Neural cell (in vitro differentiated cells): ENCODE data around the gene CLDN6. TPM values are rescaled to one million over a fixed set of nuclear protein-coding genes. Genes with fewer than 3 reads are reported as not detected.

Experiments used
- H2AFZ ChIP-seq: fragments of 200-600, 300-800 bp; sonication (generic), shearing (Covaris generic); 2 replicates; pipeline ENCODE4 v1.6.0; 2014; ENCODE audit warnings: low read depth, mild to moderate bottlenecking, antibody characterized with exemption, low read length, moderate library complexity
- H3F3A ChIP-seq: fragments of 200-600 bp; shearing (Covaris generic); 2 replicates; pipeline ENCODE4 v1.6.1; 2016; ENCODE audit warnings: mild to moderate bottlenecking, moderate library complexity, mixed read lengths, antibody characterized with exemption, low read length; ENCODE audit not compliant: insufficient read depth, poor library complexity, severe bottlenecking
- H3K27ac ChIP-seq: fragments of 200-600, 300-800 bp; sonication (generic), shearing (Covaris generic); 2 replicates; pipeline ENCODE4 v1.5.1; 2014; ENCODE audit warnings: mild to moderate bottlenecking, low read length, moderate library complexity
- H3K27me3 ChIP-seq: fragments of 300-800, 200-600 bp; sonication (generic), shearing (Covaris generic); 2 replicates; pipeline ENCODE4 v1.6.0; 2014; ENCODE audit warnings: mild to moderate bottlenecking, low read depth, low read length, moderate library complexity; ENCODE audit not compliant: insufficient read depth
- H3K36me3 ChIP-seq: fragments of 300-800, 200-600 bp; sonication (generic), shearing (Covaris generic); 2 replicates; pipeline ENCODE4 v1.5.1; 2014; ENCODE audit warnings: mild to moderate bottlenecking, antibody characterized with exemption, low read length, moderate library complexity; ENCODE audit not compliant: insufficient read depth
- H3K4me2 ChIP-seq: fragments of 300-800, 200-600 bp; sonication (generic), shearing (Covaris generic); 2 replicates; pipeline ENCODE4 v1.6.0; 2014; ENCODE audit warnings: mild to moderate bottlenecking, low read length
- H3K4me3 ChIP-seq: fragments of 300-800, 200-600 bp; sonication (generic), shearing (Covaris generic); 2 replicates; pipeline ENCODE4 v1.5.1; 2014; ENCODE audit warnings: mild to moderate bottlenecking, low read length, moderate library complexity
- H3K79me2 ChIP-seq: fragments of 200-600 bp; shearing (Covaris generic); replicated peaks from 2 replicates; pipeline ENCODE4 v1.6.0; 2014; ENCODE audit warnings: mild to moderate bottlenecking, low read length, moderate library complexity; ENCODE audit not compliant: insufficient read depth
- H3K9ac ChIP-seq: fragments of 300-800, 200-600 bp; sonication (generic), shearing (Covaris generic); 2 replicates; pipeline ENCODE4 v1.6.1; 2016; ENCODE audit warnings: mild to moderate bottlenecking, low read length, mixed read lengths
- H3K9me2 ChIP-seq: fragments of 200-600 bp; shearing (Covaris generic); 2 replicates; pipeline ENCODE4 v1.6.1; 2016; ENCODE audit warnings: mild to moderate bottlenecking, low read length, mixed read lengths; ENCODE audit not compliant: insufficient read depth
- H3K9me3 ChIP-seq: fragments of 200-600, 300-800 bp; sonication (generic), shearing (Covaris generic); 2 replicates; pipeline ENCODE4 v1.6.1; 2016; ENCODE audit warnings: mild to moderate bottlenecking, mixed run types, low read length, moderate library complexity, mixed read lengths
- H4K20me1 ChIP-seq: fragments of 200-600 bp; shearing (Covaris generic); 2 replicates; pipeline ENCODE4 v1.6.1; 2016; ENCODE audit warnings: mild to moderate bottlenecking, mixed run types; ENCODE audit not compliant: insufficient read depth
- EP300 ChIP-seq: fragments of 450-650 bp; conservative IDR thresholded peaks from 2 replicates; pipeline ENCODE4 v1.6.1; 2014; ENCODE audit warnings: antibody characterized with exemption, mild to moderate bottlenecking, moderate library complexity; ENCODE audit not compliant: poor library complexity, severe bottlenecking
- EZH2 ChIP-seq: fragments of 200-600, 300-800 bp; shearing (Covaris generic), sonication (generic); IDR thresholded peaks from 2 replicates; pipeline ENCODE4 v1.6.1; 2014; ENCODE audit warnings: antibody characterized with exemption, low read length, borderline replicate concordance, mild to moderate bottlenecking; ENCODE audit not compliant: insufficient read depth, poor library complexity, severe bottlenecking
- MXI1 ChIP-seq: fragments of 450-650 bp; conservative IDR thresholded peaks from 2 replicates; pipeline ENCODE4 v1.6.1; 2014; ENCODE audit warnings: antibody characterized with exemption, mild to moderate bottlenecking; ENCODE audit not compliant: poor library complexity, severe bottlenecking
- POLR2AphosphoS5 ChIP-seq: IDR thresholded peaks from 2 replicates; pipeline ENCODE4 v1.6.1; 2012
- RAD21 ChIP-seq: fragments of 450-650 bp; conservative IDR thresholded peaks from 2 replicates; pipeline ENCODE4 v1.6.1; 2014; ENCODE audit warnings: antibody characterized with exemption, mild to moderate bottlenecking, moderate library complexity
- SMC3 ChIP-seq: fragments of 450-650 bp; conservative IDR thresholded peaks from 2 replicates; pipeline ENCODE4 v1.6.1; 2014; ENCODE audit warnings: antibody characterized with exemption, mild to moderate bottlenecking, moderate library complexity; ENCODE audit not compliant: poor library complexity
- TAF1 ChIP-seq: IDR thresholded peaks from 2 replicates; pipeline ENCODE4 v1.6.1; 2012; ENCODE audit warnings: low read depth
- polyA plus RNA-seq: library from polyadenylated mRNA; depleted of rRNA; stranded (reverse); fragments of >200 nt; gene quantifications from 2 replicates; pipeline ENCODE4 v1.2.3, GENCODE V29; 2014
- TF ChIP-seq, protein P1 (sequence below): IDR thresholded peaks from 2 replicates; pipeline ENCODE4 v1.6.1; 2012; ENCODE audit warnings: borderline replicate concordance
- TF ChIP-seq, protein P2 (sequence below): fragments of 450-650 bp; IDR thresholded peaks from 2 replicates; pipeline ENCODE4 v1.5.1; 2014; ENCODE audit warnings: antibody characterized with exemption, mild to moderate bottlenecking, moderate library complexity; ENCODE audit not compliant: poor library complexity, severe bottlenecking

Gene CLDN6
- polyA plus RNA-seq, 1 donor from 2014 or later: not detected

DNA sequence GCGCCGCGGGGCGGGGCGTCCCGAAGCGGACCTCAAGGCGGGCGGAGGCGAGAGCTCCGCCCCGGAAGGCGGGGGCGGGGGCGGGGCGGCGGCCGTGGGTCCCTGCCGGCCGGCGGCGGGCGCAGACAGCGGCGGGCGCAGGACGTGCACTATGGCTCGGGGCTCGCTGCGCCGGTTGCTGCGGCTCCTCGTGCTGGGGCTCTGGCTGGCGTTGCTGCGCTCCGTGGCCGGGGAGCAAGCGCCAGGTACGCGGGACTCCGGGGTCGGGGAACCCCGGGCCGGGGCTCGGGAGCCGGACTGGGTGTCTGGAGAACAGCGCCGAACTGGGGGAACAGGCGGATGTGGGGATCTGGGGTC lies 2.2 kb upstream of the CLDN6 start, which contains the start of gene TNFRSF12A:
TNFRSF12A (plus strand) TSS at position 122 of the 357 bp plus-strand sequence; CDS start at position 152, 30 bp downstream.
- Histone ChIP-seq H3K36me3 (no peaks in the 10 kb centered on the region), H3K9ac (peak within 1 kb of the TSS; percentile 5), H4K20me1 (no peaks in the 10 kb centered on the region), H3K4me2 (no peak within 1 kb of the TSS), H3K79me2 (no peaks in the 10 kb centered on the region), H3F3A (no peaks in the 10 kb centered on the region), H3K4me3 (peak within 1 kb of the TSS; percentile 55), H3K27ac (no peak within 1 kb of the TSS), H3K27me3 (peaks cover 38% of the 10 kb centered on the region), H3K9me2 (no peaks in the 10 kb centered on the region), H3K9me3 (no peaks in the 10 kb centered on the region), H2AFZ (no peak within 1 kb of the TSS)
- TF ChIP-seq EZH2: no peak
- no peak for TF ChIP-seq EP300
- TF ChIP-seq, protein P1, sequence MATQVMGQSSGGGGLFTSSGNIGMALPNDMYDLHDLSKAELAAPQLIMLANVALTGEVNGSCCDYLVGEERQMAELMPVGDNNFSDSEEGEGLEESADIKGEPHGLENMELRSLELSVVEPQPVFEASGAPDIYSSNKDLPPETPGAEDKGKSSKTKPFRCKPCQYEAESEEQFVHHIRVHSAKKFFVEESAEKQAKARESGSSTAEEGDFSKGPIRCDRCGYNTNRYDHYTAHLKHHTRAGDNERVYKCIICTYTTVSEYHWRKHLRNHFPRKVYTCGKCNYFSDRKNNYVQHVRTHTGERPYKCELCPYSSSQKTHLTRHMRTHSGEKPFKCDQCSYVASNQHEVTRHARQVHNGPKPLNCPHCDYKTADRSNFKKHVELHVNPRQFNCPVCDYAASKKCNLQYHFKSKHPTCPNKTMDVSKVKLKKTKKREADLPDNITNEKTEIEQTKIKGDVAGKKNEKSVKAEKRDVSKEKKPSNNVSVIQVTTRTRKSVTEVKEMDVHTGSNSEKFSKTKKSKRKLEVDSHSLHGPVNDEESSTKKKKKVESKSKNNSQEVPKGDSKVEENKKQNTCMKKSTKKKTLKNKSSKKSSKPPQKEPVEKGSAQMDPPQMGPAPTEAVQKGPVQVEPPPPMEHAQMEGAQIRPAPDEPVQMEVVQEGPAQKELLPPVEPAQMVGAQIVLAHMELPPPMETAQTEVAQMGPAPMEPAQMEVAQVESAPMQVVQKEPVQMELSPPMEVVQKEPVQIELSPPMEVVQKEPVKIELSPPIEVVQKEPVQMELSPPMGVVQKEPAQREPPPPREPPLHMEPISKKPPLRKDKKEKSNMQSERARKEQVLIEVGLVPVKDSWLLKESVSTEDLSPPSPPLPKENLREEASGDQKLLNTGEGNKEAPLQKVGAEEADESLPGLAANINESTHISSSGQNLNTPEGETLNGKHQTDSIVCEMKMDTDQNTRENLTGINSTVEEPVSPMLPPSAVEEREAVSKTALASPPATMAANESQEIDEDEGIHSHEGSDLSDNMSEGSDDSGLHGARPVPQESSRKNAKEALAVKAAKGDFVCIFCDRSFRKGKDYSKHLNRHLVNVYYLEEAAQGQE: no peak
- no peak for TF ChIP-seq RAD21
- TF ChIP-seq, protein P2, sequence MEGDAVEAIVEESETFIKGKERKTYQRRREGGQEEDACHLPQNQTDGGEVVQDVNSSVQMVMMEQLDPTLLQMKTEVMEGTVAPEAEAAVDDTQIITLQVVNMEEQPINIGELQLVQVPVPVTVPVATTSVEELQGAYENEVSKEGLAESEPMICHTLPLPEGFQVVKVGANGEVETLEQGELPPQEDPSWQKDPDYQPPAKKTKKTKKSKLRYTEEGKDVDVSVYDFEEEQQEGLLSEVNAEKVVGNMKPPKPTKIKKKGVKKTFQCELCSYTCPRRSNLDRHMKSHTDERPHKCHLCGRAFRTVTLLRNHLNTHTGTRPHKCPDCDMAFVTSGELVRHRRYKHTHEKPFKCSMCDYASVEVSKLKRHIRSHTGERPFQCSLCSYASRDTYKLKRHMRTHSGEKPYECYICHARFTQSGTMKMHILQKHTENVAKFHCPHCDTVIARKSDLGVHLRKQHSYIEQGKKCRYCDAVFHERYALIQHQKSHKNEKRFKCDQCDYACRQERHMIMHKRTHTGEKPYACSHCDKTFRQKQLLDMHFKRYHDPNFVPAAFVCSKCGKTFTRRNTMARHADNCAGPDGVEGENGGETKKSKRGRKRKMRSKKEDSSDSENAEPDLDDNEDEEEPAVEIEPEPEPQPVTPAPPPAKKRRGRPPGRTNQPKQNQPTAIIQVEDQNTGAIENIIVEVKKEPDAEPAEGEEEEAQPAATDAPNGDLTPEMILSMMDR: no peak
- no peak for TF ChIP-seq TAF1
- no peak for TF ChIP-seq SMC3
- TF ChIP-seq POLR2AphosphoS5: no peak
- no peak for TF ChIP-seq MXI1

DNA sequence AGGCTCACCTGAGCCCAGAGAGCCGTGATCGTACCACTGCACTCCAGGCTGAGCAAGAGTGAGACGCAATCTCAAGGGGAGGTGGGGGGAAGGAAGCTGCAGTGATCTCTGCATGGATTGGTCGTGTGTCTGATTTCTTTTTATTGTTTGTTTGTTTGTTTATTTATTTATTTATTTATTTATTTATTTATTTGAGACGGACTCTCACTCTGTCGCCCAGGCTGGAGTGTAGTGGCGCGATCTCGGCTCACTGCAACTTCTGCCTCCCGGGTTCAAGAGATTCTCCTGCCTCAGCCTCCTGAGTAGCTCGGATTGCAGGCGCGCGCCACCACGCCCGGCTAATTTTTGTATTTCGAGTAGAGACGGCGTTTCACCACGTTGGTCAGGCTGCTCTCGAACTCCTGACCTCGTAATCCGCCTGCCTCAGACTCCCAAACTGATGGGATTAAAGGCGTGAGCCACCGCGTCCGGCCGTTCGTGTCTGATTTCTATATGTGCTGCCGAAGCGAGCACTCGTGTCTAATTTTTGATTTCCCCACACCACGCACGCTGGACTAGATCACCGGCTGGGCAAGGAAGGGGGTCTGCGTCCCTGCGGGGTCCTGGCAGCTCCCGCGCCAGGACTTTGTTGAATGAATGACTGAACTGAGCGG lies 1.7 kb upstream of the CLDN6 start:
- H3K9ac ChIP-seq: no peak overlapping the region
- H3K27ac ChIP-seq: no peak overlapping the region
- no peaks in the 10 kb centered on the region for H3K36me3 ChIP-seq
- H4K20me1 ChIP-seq: no peaks in the 10 kb centered on the region
- no peaks in the 10 kb centered on the region for H3F3A ChIP-seq
- H2AFZ ChIP-seq: no peak overlapping the region
- H3K4me3 ChIP-seq: peak overlapping the region; percentile 55
- H3K27me3 ChIP-seq: peaks cover 38% of the 10 kb centered on the region
- TF ChIP-seq EP300 (no peak), MXI1 (no peak), SMC3 (no peak), POLR2AphosphoS5 (no peak), TAF1 (no peak)
- TF ChIP-seq, protein P2: no peak
- TF ChIP-seq, protein P1: no peak
- H3K4me2 ChIP-seq: no peak overlapping the region
- no peaks in the 10 kb centered on the region for H3K79me2 ChIP-seq
- no peaks in the 10 kb centered on the region for H3K9me3 ChIP-seq
- H3K9me2 ChIP-seq: no peaks in the 10 kb centered on the region
